Posterior vena cava (tissue), 2 donors: ENCODE measurements around the gene CD38. TPM values are rescaled to one million over a fixed set of nuclear protein-coding genes. Genes with fewer than 3 reads are reported as not detected.
"Not testable (repeated sequence)": the region's sequence is repeated elsewhere in the genome, so short reads cannot be mapped to it uniquely, and the experiment has no call there.

ENCODE experiments used
- DNase-seq: peaks from one replicate; pipeline ENCODE4 v3.0.0-alpha.2; 2020; ENCODE audit warnings: low spot score
- intact Hi-C, 2 donors: fragments of 100-400 bp; cut with DNase I; formaldehyde crosslinking; loops; one replicate each; pipeline versions ENCODE4 v1.14.1 to v1.14.2; 2022 to 2023
- long read RNA-seq, 2 donors: library from polyadenylated mRNA; unstranded; transcript quantifications; one replicate each; pipeline ENCODE4 v2.0.0, GENCODE V29; 2020 to 2021
- total RNA-seq, 2 donors: library from RNA; stranded (reverse); fragmentation: NEBNext Ultra II Directional; extraction: Animal tissue kit (Norgen Biotek cat#: 25700); gene quantifications; one replicate each; pipeline ENCODE4 v1.2.1, GENCODE V29; 2021
- donor health status: DM: yes; HTN: yes; CAD: no.
- donor health status: DM: yes; HTN: yes; CAD: no.

Gene CD38
- 10 to 100 TPM; 12.1 to 16.1 TPM for total RNA-seq
- long read RNA-seq, donor 1, full-length matches to known transcripts = 1 of 2 reads
- long read RNA-seq, donor 1, partial matches to known transcripts = 0 of 2 reads
- long read RNA-seq, donor 1, other reads (novel, unspliced or antisense) = 1 of 2 reads
- long read RNA-seq, donor 2, full-length matches to known transcripts = 8 of 10 reads
- long read RNA-seq, donor 2, partial matches to known transcripts = 0 of 10 reads
- long read RNA-seq, donor 2, other reads (novel, unspliced or antisense) = 2 of 10 reads

DNA sequence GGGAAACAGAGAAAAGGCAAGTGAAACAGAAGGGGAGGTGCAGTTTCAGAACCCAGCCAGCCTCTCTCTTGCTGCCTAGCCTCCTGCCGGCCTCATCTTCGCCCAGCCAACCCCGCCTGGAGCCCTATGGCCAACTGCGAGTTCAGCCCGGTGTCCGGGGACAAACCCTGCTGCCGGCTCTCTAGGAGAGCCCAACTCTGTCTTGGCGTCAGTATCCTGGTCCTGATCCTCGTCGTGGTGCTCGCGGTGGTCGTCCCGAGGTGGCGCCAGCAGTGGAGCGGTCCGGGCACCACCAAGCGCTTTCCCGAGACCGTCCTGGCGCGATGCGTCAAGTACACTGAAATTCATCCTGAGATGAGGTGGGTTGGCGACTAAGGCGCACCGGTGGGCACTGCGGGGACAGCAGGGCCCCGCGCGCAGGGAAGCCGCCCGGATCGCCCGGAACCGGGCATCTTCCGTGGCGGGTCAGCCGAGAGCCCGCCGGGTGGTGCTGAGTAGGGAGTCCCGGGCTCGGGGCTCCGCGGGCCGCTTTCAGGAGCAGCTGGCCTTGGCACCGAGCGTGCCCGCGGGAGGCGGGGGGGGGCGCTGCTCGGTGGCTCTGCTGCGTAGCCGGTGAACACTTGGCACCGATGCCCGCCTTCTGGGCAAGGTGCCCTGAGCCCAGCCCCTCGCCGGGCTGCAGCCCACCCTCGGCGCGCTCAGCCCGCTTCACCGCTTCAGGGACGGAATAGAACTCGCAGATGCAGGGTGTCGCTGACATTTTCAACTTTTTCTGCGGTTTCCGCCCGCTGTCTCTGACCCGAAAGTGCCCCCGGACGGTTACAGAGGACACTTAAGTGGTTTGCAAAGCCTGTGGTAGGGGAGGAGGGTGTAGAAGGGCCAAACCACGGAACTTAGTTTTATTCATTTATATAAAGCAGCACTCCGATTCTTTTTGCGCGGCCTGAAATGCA is at the start of gene CD38:
CD38 (plus strand) TSS at position 40 of the 953 bp plus-strand sequence; CDS start at position 127, 87 bp downstream.
- peak; percentile 86 for DNase-seq

DNA sequence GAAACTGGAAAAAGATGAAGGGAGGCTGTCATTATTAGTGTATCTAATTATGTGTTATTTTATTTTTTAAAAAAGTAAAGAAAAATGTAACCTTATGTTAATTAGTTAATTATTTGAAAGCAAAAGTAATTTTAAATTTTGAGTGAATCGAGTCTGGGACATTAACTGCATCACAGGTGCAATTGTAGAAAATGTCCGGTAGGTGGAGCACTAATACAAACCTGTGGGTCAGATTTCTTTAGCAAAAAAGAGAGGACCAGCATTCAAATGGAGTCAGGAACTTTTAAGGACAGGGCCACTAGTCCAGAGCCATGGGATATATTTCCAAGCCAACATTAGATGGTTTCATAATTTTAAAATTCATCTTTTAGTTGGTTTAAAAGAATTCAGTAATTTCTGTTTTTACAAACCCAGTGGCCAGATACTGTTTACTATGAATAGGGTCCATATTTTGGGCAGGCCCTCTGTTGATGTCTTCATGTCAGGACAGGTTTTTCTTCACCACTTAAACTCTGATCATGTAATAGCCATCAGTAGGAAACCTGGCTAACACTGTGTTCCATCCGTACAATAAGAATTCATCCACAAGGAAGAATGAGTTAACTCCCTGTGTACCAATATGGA is 48.1 kb upstream of the CD38 start:
- no peak for DNase-seq

More for the DNA sequence above, at the start of gene CD38:
- intact Hi-C loops = no loop called here

DNA sequence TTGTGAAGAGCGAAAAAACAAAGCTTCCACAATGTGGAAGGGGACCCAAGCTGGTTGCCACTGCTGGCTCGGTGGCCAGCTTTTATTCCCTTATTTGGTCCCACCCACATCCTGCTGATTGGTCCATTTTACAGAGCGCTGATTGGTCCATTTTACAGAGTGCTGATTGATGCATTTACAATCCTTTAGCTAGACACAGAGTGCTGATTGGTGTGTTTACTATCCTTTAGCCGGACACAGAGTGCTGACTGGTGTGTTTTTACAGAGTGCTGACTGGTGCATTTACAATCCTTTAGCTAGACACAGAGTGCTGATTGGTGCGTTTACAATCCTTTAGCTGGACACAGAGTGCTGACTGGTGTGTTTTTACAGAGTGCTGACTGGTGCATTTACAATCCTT is 45.1 kb upstream of the CD38 start:
- intact Hi-C loops, DNase-seq: not testable (repeated sequence)

More for the DNA sequence above, 48.1 kb upstream of the CD38 start:
- intact Hi-C loops = no loop called here

DNA sequence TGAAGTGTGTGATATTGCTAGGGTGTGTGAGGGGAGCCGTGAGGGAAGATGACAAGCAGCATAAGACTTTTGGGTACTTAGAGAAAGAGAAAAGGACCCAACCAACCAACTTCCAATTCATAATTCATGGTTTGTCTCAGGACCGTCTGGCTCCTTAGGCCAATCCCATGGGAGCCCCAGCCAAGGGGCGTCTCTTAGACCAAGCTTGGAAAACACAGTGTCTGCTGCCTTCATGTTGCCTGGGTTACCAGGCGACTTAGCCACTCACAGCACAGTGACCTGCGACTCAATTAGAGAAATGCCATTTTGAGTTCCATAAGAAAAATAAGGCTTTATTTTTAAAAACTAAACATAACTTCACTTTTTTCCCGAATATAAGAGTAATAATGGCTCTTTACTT is 42.6 kb upstream of the CD38 start:
- DNase-seq = no peak
- intact Hi-C loops = no loop called here

DNA sequence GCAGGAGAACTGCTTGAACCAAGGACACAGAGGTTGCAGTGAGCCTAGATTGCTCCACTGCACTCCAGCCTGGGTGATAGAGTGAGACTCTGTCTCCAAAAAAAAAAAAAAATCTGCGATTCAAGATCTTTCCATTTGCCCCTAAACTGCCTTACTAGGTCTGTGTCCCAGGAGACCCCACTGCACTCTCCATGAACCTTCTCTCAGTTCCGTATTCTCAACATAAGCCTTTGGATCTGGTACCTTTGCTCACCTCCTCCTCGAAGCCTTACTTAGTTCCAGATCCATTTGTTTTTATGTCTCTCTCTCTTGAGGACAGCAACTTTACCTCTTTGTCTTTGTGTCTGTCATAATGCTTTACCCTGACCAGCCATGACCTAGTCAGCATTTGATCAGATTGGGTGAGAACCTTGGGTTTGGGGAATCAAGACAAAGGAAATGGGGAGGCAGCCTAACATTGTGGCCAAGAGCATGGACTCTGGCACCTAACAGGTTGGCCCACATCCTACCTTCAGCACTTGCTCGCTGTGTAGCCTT is 41.5 kb upstream of the CD38 start:
- intact Hi-C loops = no loop called here

DNA sequence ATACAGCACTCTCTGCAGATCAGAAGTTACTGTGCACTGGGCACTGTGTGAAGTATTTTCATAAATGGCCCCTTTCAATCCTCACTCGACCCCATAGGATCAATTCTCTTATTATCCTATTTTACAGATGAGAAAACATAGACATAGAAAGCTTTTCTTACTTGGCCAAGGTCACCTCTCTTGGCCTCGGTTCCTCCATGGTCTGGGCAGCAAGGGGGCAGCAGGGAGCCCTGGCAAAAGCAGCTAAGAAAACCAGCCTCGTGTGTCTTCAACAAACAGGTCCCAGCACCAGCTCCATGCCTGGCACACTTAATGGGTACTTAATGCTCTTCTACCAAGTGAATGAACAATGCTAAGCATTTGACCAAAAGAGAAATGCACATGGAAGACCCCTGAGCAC is 40.9 kb upstream of the CD38 start:
- no peak for DNase-seq
- intact Hi-C loops = no loop called here

More for the DNA sequence above, 41.5 kb upstream of the CD38 start:
- DNase-seq = no peak

DNA sequence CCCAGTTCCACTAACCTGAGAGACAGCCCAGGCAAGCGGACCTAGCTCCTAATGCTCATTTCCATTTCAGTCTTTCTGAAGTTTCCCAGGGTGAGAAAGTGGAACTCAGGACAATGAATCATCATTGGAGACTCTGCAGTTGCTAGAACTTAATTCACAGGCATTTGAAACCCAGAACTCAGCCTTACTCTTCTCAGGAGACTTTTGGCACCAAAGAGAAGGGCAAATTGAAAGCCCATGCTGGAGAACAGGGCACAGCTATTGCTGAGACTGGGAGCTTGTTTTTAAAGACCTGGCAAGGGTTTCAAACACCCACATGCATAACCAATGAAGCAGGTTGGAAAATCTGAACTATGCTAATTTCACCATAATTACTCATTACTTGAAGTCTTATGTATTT is 39.3 kb upstream of the CD38 start:
- intact Hi-C loops = no loop called here
- DNase-seq = no peak

DNA sequence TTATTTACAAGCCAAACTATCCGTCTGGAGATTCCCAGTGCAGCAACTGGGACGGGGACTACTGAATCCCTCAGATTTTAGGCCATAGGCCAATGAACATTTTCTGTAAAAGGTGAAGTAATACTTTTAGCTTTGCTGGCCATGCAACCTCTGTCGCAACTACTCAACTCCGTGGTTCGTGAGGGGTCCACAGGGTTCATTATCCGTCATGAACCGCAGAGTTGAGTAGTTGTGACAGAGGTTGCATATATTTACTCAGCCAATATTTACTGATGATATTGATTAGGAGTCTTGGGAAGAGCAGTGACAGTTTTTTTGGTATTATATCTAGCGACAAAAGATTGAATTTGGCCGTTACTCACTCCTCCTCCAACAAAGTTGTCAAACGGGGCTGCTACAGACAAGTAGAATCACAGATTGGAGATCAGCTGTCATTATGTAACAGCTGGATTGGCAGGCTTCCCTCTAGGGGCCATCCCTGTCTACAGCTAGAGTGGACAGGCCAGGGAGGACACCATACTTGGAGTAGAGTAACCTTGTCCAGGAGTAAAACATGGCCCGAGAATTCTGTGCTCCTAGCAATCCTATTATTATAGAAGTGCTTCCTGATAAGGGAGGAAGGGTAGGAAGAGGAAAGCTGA is 37.2 kb upstream of the CD38 start:
- intact Hi-C loops = no loop called here
- no peak for DNase-seq

DNA sequence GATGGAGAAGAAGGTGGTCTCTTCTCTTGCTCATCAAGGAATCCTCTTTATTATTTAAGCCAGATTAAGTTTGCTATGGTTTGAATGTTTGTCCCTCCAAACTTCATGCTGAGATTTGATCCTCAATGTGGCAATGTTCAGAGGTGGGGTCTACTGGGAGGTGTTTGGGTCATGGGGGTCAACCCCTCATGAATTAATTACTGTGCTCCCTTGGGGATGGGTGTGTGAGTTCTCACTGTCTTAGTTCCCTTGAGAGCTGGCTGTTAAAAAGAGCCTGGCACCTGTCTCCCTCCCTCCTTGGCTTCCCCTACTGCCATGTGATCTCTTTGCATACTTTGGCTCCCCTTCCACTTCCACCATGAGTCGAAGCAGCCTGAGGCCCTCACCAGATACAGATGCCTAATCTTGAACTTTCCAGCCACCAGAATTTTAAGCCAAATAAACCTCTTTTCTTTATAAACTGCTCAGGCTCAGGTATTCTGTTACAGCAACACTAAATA is 36.0 kb upstream of the CD38 start:
- DNase-seq = no peak
- intact Hi-C loops = no loop called here

DNA sequence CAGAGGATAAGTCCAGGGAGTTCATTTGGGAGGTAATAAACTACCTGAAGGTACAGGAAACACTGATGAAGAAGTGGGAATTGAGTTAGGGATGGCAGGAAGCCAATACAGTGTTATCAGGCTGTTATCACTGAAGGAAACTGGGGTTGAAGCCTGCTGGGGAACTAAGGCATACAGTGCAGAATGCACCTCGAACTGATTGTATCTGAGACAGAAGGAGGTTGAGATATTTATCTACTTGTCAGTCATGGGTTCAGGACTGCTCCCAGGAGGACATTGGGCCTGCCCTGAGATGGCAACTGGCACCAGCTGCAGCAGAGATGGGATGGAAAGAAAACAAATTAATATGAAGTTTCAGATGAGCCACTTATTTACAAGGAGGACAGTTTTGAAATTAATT is 35.5 kb upstream of the CD38 start:
- DNase-seq = no peak
- intact Hi-C loops = no loop called here

DNA sequence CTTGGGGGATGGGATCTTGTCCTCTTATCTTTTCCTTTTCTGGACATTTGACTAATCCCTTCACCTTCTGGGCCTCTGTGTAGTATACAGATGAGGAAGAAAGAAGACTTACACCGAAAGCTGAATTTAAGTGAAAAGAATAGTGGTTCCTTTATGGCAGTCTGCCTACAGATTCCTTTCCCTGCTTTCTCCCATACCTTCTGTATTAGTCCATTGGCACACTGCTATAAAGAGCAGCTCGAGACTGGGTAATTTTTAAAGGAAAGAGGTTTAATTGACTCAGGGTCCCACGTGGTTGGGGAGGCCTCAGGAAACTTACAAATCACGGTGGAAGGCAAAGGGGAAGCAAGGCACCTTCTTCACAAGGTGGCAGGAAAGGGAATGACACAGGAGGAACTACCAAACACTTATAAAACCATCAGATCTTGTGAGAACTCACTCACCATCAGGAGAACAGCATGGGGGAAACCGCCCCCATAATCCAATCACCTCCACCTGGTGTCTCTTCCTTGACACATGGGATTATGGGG is 34.0 kb upstream of the CD38 start:
- intact Hi-C loops = no loop called here
- no peak for DNase-seq

DNA sequence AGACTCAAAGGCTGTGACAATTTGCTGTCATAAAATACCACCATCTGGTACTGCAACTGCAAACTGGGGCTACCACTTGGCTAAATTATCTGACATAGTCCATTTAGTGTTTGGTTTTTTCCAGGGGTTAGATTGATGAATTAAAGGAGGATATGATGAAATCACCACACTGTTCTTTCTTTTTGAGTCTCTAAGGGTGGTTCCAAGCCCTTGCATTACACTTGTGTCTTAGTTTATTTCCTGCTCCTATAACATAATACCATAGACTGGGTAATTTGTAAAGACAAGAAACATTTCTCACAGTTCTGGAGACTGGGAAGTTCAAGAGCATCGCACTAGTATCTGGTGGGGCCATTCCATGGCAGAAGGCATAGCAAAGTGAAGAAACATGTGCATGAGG is 32.0 kb upstream of the CD38 start:
- intact Hi-C loops = no loop called here
- DNase-seq = no peak

DNA sequence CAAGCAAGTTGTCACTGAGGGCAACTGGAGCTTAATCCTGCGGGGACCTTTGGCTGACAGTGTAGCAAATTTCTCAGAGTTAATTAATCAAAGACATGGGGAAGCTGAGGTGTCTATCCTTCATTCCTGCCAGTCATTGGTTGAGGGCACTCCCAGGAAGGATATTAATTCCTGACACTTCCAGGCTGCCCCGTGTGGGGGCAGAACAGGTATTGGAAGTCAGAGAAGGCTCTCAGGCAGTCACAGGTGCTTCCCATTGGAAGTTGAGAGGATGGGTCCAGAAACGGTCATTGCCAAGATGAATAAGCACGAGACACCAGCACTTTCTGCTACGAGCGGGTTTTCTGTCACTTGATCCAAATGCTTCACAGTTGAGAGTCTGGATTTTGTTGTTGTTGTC is 29.1 kb upstream of the CD38 start:
- no peak for DNase-seq
- intact Hi-C loops = no loop called here

DNA sequence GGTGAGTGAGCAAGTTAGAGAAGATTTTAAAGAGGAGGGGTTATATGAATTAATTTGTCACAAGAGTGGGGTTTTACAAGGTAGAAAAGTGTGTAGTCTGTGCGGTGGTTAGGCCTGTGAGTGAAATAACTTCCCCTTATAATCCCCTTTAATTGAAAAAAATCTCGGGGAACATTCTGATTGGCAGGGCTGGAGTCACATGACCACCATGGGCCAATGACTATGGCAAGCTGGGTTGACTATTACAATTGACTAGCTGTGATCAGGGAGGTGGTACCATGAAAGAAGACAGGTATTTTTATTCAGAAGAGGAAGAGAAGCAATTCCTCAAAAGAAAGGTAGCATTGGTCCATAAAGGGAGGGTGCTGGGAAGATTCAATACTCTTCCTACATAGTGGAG is 27.0 kb upstream of the CD38 start:
- intact Hi-C loops = no loop called here
- DNase-seq = no peak

DNA sequence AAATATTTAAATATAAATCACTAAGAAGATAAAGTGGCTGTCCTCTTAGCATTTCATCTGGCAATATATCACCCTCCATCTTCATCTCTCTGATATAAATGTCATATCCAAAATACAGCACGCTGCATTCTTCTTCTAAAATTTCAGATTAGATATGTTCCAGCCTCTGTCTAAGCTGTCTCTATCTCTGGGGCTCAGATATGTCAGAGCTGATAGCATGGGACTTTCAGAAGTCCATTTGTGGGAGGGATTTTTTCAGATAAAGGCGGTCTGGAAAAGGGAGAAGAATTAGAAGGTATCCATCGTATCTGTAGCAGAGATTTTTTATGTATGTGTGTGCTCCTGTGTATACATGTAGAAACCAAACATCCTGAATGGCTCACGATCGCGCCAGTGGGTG is 25.0 kb upstream of the CD38 start:
- intact Hi-C loops = no loop called here

DNA sequence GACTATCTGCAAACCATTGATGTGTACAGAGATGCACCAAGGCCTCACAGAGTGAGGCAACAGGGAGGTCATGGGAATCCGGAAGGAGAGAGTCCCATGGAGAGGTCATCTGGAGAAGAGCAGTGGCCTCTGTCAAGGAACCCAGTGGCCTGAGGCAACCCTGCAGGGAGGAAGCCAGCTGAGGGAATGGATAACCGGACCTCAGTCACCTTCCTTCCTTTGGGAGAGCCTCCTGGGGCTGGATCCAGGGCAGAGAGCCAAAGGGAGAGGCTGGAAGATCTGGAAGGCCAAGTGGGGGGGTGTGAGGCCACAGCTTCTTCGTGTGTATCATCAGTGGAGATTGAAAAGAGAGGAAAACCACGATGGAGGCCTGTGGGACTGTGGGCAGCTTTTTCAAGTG is 24.3 kb upstream of the CD38 start:
- intact Hi-C loops = no loop called here
- DNase-seq = peak; percentile 81

More for the DNA sequence above, 25.0 kb upstream of the CD38 start:
- no peak for DNase-seq

DNA sequence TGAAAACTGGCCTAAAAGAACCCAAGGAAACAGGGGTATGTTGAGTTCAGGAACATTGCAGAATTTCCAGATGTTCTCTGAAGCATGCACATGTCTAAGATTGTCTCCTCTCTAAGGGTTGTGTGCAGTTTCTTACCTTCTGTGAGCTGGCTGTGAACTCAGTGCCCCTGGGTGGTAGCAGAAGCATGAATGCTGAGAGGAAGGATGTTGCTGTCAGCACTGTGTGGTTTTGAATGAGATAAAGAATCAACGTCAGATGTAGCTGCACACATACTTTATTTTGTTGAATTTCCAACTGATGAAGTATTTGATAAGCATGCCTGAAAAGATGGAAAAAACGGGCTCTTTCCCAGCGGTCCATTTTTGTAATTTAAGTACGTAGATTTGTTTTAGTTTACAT is 23.8 kb upstream of the CD38 start:
- DNase-seq = no peak
- intact Hi-C loops = no loop called here

DNA sequence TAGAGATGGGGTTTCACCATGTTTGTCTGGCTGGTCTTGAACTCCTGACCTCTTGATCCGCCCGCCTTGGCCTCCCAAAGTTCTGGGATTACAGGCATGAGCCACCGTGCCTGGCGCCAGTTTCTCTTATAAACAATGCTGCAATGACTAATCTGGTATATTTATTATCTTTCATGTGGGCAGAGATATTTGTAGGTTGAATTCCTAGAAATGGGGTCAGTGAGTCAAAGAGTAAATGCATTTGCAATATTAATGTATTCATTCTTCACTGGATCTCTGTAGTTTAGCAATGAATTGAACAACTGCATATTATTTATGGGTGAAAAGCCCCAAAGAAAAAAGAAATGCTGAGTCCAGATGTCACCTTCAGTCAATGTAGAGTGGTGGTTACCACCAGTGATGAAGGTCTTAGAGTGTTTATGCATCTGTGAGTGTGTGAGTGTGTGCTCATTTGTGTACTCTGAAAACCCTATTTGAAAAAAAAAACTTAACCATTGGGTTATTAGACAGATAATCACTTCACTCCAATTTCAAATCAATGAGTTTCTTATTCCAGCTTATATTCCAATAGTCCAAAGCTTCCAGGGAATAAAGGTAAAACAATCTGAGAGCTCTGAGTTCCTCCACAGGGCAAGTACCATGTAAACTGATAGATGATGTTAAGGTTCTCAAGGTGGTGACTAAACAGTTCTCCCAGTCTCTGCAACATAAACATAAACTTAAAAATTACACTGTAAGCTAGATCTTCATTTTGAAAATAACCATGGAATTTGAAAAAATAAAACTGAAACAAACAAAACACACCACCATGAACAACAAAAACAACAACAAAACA is 22.6 kb upstream of the CD38 start:
- DNase-seq = no peak
- intact Hi-C loops = no loop called here
